AG09309 (cell line): Measurements from ENCODE around the gene SLC18B1.

ENCODE experiments used
- DNase-seq: peaks from one replicate; pipeline ENCODE4 v3.0.0-alpha.2; 2010; ENCODE audit warnings: low read depth
- H3K4me3 ChIP-seq: 2 replicates; pipeline ENCODE4 v1.5.1; 2011; ENCODE audit warnings: mild to moderate bottlenecking, low read depth, low read length, moderate library complexity; ENCODE audit not compliant: control insufficient read depth
- CTCF ChIP-seq: IDR thresholded peaks from 2 replicates; pipeline ENCODE4 v1.5.1; 2011; ENCODE audit warnings: mild to moderate bottlenecking, low read depth, low read length, inconsistent platforms; ENCODE audit not compliant: insufficient read depth, control insufficient read depth; ENCODE audit errors: missing control alignments

Gene SLC18B1

GRCh38 chr6:132819405-132820161 is 21.1 kb upstream of the SLC18B1 start:
- TF ChIP-seq CTCF = no peak
- H3K4me3 ChIP-seq = no peak overlapping the region
- DNase-seq = no peak

GRCh38 chr6:132818404-132819359 is 20.2 kb upstream of the SLC18B1 start:
- no peak overlapping the region for H3K4me3 ChIP-seq
- DNase-seq = no peak
- no peak for TF ChIP-seq CTCF

GRCh38 chr6:132817554-132818403 is 19.3 kb upstream of the SLC18B1 start:
- no peak overlapping the region for H3K4me3 ChIP-seq
- TF ChIP-seq CTCF = no peak

GRCh38 chr6:132816660-132817059 is 18.2 kb upstream of the SLC18B1 start:
- no peak for DNase-seq
- TF ChIP-seq CTCF = no peak
- H3K4me3 ChIP-seq = no peak overlapping the region

More at GRCh38 chr6:132817554-132818403, 19.3 kb upstream of the SLC18B1 start:
- no peak for DNase-seq

GRCh38 chr6:132814716-132815570 is 16.5 kb upstream of the SLC18B1 start:
- peak overlapping the region; percentile 73 for H3K4me3 ChIP-seq
- no peak for DNase-seq
- TF ChIP-seq CTCF = no peak
